OCI-LY7 (cell line): Measurements from ENCODE around the gene ZNF615. TPM values are rescaled to one million over a fixed set of nuclear protein-coding genes. Genes with fewer than 3 reads are reported as not detected.
A peak's percentile ranks its signal among the peaks of the same experiment; 100 is the strongest.
"Not testable (repeated sequence)": the region's sequence is repeated elsewhere in the genome, so short reads cannot be mapped to it uniquely, and the experiment has no call there.

Experiments used
- BruUV-seq: library from RNA; stranded (reverse); fragments of 400-500 nt; replicated peaks from 2 replicates; lab custom pipeline; 2021; lab: Mats Ljungman, UMichigan
- CTCF ChIA-PET: fragments of 300-600 bp; sonication (Branson Sonifier 250); formaldehyde crosslinking; loops from one replicate; lab custom pipeline; 2022; ENCODE audit warnings: antibody characterized with exemption; ENCODE audit not compliant: unreplicated experiment; lab: Charles Lee
- POLR2A ChIA-PET: fragments of 300-600 bp; sonication (Branson Sonifier 250); formaldehyde crosslinking; loops from one replicate; lab custom pipeline; 2022; ENCODE audit warnings: antibody characterized with exemption; lab: Charles Lee
- DNase-seq: peaks from one replicate; pipeline ENCODE4 v3.0.0-alpha.2; 2015; ENCODE audit warnings: low spot score
- H2AFZ ChIP-seq: fragments of 200-600 bp; sonication (generic), shearing (Covaris generic); 2 replicates; pipeline ENCODE4 v1.6.1; 2014; ENCODE audit warnings: mild to moderate bottlenecking, antibody characterized with exemption, low read length, moderate library complexity
- H3K27ac ChIP-seq: fragments of 200-600 bp; sonication (generic); 2 replicates; pipeline ENCODE4 v1.5.1; 2014; ENCODE audit warnings: mixed run types, low read depth, mild to moderate bottlenecking, moderate library complexity, low read length, inconsistent platforms; ENCODE audit not compliant: poor library complexity, severe bottlenecking
- H3K36me3 ChIP-seq: fragments of 200-600 bp; sonication (generic); 2 replicates; pipeline ENCODE4 v1.6.1; 2014; ENCODE audit warnings: mild to moderate bottlenecking, antibody characterized with exemption, low read length, moderate library complexity, mixed read lengths; ENCODE audit not compliant: insufficient read depth
- H3K4me1 ChIP-seq: fragments of 200-600 bp; sonication (generic); 2 replicates; pipeline ENCODE4 v1.5.1; 2014; ENCODE audit warnings: mild to moderate bottlenecking, low read length; ENCODE audit not compliant: insufficient read depth, poor library complexity, severe bottlenecking
- H3K4me2 ChIP-seq: fragments of 200-600 bp; sonication (generic); 2 replicates; pipeline ENCODE4 v1.6.1; 2014; ENCODE audit warnings: mild to moderate bottlenecking, low read length
- H3K4me3 ChIP-seq: fragments of 200-600 bp; sonication (generic); 2 replicates; pipeline ENCODE4 v1.5.1; 2014; ENCODE audit warnings: mild to moderate bottlenecking, low read depth, low read length; ENCODE audit not compliant: poor library complexity, severe bottlenecking
- H3K79me2 ChIP-seq: fragments of 200-600 bp; sonication (generic); 2 replicates; pipeline ENCODE4 v1.6.1; 2016; ENCODE audit warnings: low read depth, mild to moderate bottlenecking, low read length, moderate library complexity, mixed read lengths; ENCODE audit not compliant: insufficient read depth
- H3K9me2 ChIP-seq: fragments of 200-600 bp; sonication (generic); 2 replicates; pipeline ENCODE4 v1.6.1; 2016; ENCODE audit warnings: mild to moderate bottlenecking, low read length, mixed read lengths; ENCODE audit not compliant: insufficient read depth
- H3K9me3 ChIP-seq: fragments of 200-600 bp; sonication (generic); 2 replicates; pipeline ENCODE4 v1.6.1; 2014; ENCODE audit warnings: mild to moderate bottlenecking, mixed run types, low read length, mixed read lengths
- H4K20me1 ChIP-seq: fragments of 200-600 bp; sonication (generic); 2 replicates; pipeline ENCODE4 v1.6.1; 2014; ENCODE audit warnings: mild to moderate bottlenecking, antibody characterized with exemption, low read length, moderate library complexity, mixed read lengths; ENCODE audit not compliant: insufficient read depth
- EZH2phosphoT487 ChIP-seq: fragments of 200-600 bp; sonication (generic); IDR thresholded peaks from 2 replicates; pipeline ENCODE4 v1.6.1; 2018; ENCODE audit warnings: low read depth, borderline replicate concordance, mild to moderate bottlenecking, mixed run types, antibody characterized with exemption, low read length, moderate library complexity, mixed read lengths
- intact Hi-C: fragments of 100-400 bp; cut with micrococcal nuclease; formaldehyde crosslinking; loops from one replicate; pipeline ENCODE4 v1.10.0; 2022; ENCODE audit not compliant: unreplicated experiment
- total RNA-seq, 2 experiments: library from RNA; depleted of rRNA in 1 of 2; stranded (reverse); fragments of >200 nt in 1 of 2; shearing (Covaris generic) in 1 of 2; gene quantifications; 2 replicates each; pipeline ENCODE4 v1.2.3, GENCODE V29; 2014 to 2022
- TF ChIP-seq, protein P1 (sequence below): fragments of 200-600 bp; sonication (generic); conservative IDR thresholded peaks from 2 replicates; pipeline ENCODE4 v1.5.1; 2014; ENCODE audit warnings: mild to moderate bottlenecking, antibody characterized with exemption, low read length, moderate library complexity, mixed read lengths

ZNF615 gene
- total RNA-seq, 2 experiments from 2014 or later, result not detected

DNA sequence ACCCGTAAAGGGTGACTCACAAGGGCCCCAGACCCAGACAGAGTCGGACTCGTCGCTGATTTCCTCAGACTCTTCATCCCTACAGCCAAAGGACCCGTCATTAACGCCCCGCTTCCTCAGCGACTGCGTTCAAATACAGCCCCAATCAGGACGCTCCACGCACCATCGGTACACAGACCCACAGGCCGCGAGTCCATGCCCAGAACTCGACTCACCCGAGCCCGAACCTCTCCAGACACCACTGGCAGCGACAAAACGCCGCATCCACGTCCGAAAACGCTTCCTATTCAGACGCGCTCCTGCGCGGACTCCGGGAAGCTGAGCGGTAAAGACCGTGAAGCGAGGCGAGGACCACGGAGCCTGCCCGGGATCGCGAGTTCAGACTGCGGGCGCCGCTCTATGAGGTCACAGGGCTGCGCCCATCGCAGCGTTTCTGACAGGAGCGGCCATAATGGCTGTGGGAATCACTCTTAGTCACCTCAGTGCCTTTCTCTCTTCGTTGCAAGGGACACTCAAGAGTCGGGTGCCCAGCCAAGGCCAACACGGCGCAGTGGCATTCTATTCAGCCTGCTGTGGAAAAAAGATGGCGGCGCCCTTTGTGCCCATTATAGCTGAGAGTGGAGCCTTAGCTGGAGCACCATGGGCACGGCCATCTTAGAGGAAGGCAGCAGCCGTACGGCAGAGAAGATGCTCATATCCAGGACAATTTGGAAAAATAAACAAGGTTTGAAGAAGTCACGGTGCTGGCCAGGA, 20.2 kb upstream of the ZNF615 start, which contains the start of gene ZNF614:
Gene ZNF614 (minus strand): TSS at position 353 of the 753 bp plus-strand sequence. CDS start 2,634 bp downstream, outside the sequence.
- Histone ChIP-seq H3K4me2 (peak within 1 kb of the TSS; percentile 62), H3K27ac (peak within 1 kb of the TSS; percentile 62), H3K4me3 (peak within 1 kb of the TSS; percentile 76), H2AFZ (peak within 1 kb of the TSS; percentile 80), H3K9me2 (no peaks in the 10 kb centered on the region), H4K20me1 (no peaks in the 10 kb centered on the region), H3K9me3 (peaks cover 26% of the 10 kb centered on the region; the same call in 1 of the 2 replicates), H3K4me1 (peaks cover 10% of the 10 kb centered on the region), H3K36me3 (peaks cover 59% of the 10 kb centered on the region), H3K79me2 (peaks cover 27% of the 10 kb centered on the region; the same call in 1 of the 2 replicates)
- intact Hi-C loops, result loop anchor here (1.0 to 2.0 kb wide), 2 partner anchors 42 to 269 kb away; partner anchors contain the start of genes ZNF350 and ZNF480
- peak; percentile 86 for DNase-seq
- CTCF ChIA-PET, result no interaction called here
- POLR2A ChIA-PET, result no interaction called here
- TF ChIP-seq, protein P1, sequence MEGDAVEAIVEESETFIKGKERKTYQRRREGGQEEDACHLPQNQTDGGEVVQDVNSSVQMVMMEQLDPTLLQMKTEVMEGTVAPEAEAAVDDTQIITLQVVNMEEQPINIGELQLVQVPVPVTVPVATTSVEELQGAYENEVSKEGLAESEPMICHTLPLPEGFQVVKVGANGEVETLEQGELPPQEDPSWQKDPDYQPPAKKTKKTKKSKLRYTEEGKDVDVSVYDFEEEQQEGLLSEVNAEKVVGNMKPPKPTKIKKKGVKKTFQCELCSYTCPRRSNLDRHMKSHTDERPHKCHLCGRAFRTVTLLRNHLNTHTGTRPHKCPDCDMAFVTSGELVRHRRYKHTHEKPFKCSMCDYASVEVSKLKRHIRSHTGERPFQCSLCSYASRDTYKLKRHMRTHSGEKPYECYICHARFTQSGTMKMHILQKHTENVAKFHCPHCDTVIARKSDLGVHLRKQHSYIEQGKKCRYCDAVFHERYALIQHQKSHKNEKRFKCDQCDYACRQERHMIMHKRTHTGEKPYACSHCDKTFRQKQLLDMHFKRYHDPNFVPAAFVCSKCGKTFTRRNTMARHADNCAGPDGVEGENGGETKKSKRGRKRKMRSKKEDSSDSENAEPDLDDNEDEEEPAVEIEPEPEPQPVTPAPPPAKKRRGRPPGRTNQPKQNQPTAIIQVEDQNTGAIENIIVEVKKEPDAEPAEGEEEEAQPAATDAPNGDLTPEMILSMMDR, result no peak
- no peak for TF ChIP-seq EZH2phosphoT487
- BruUV-seq, result no TSS peak

DNA sequence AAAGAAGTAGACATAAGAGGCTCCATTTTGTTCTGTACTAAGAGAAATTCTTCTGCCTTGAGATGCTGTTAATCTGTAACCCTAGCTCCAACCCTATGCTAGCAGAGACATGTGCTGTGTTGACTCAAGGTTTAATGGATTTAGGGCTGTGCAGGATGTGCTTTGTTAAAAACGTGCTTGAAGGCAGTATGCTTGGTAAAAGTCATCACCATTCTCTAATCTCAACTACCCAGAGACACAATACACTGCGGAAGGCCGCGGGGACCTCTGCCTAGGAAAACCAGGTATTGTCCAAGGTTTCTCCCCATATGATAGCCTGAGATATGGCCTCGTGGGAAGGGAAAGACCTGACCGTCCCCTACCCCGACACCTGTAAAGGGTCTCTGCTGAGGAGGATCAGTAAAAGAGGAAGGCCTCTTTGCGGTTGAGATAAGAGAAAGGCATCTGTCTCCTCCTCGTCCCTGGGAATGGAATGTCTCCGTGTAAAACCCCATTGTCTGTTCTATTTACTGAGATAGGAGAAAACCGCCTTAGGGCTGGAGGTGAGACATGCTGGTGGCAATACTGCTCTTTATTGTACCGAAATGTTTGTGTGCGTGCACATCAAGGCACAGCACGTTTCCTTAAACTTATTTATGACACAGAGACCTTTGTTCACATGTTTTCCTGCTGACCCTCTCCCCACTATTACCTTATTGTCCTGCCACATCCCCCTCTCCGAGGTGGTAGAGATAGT, 18.4 kb upstream of the ZNF615 start:
- intact Hi-C loops, CTCF ChIA-PET, BruUV-seq, H3K4me3 ChIP-seq, H3K27ac ChIP-seq, H3K9me2 ChIP-seq, H4K20me1 ChIP-seq, H2AFZ ChIP-seq, DNase-seq, POLR2A ChIA-PET: not testable (repeated sequence)
- Histone ChIP-seq H3K79me2 (peaks cover 27% of the 10 kb centered on the region; the same call in 1 of the 2 replicates), H3K9me3 (peaks cover 21% of the 10 kb centered on the region; the same call in 1 of the 2 replicates), H3K4me2 (peak overlapping the region; percentile 62; the same call in 1 of the 2 replicates), H3K36me3 (peaks cover 65% of the 10 kb centered on the region), H3K4me1 (peaks cover 10% of the 10 kb centered on the region)

DNA sequence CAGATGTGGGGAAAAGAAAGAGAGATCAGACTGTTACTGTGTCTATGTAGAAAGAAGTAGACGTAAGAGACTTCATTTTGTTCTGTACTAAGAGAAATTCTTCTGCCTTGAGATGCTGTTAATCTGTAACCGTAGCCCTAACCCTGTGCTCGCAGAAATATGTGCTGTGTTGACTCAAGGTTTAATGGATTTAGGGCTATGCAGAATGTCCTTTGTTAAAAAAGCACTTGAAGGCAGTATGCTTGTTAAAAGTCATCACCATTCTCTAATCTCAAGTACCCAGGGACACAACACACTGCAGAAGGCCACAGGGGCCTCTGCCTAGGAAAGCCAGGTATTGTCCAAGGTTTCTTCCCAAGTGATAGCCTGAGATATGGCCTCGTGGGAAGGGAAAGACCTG, 16.5 kb upstream of the ZNF615 start:
- H3K79me2 ChIP-seq, result peaks cover 22% of the 10 kb centered on the region; the same call in 1 of the 2 replicates
- POLR2A ChIA-PET, result not testable (repeated sequence)

More for the DNA sequence above, 16.5 kb upstream of the ZNF615 start:
- H4K20me1 ChIP-seq, CTCF ChIA-PET, DNase-seq, H3K27ac ChIP-seq, H3K9me2 ChIP-seq, H2AFZ ChIP-seq, intact Hi-C loops, BruUV-seq, H3K4me3 ChIP-seq, H3K4me2 ChIP-seq: not testable (repeated sequence)
- Histone ChIP-seq H3K9me3 (peaks cover 17% of the 10 kb centered on the region; the same call in 1 of the 2 replicates), H3K4me1 (peaks cover 10% of the 10 kb centered on the region), H3K36me3 (peaks cover 69% of the 10 kb centered on the region)
